Measurements from ENCODE around the gene RNGTT.

GRCh38 chr6:88814909-88815308 is 148.5 kb downstream of the RNGTT start:
- no peak for TF ChIP-seq CTCF (IDR thresholded peaks at IDR 0.05)
- TF ChIP-seq POLR2A (IDR thresholded peaks at IDR 0.05) = no peak
